Activated CD4-positive, alpha-beta T cell treated with anti-CD3 and anti-CD28 coated beads, Interleukin-2, amount 10 ng/mL, durations not matched to agents 24 days and 14 days (primary cell): ENCODE data around the gene MAGI2. TPM values are rescaled to one million over a fixed set of nuclear protein-coding genes. Genes with fewer than 3 reads are reported as not detected.

Experiments
- DNase-seq: peaks from one replicate; pipeline ENCODE4 v3.0.0; 2022
- H3K27ac Mint-ChIP-seq: one replicate; pipeline ENCODE4 v1.8.0; 2022; ENCODE audit warnings: mild to moderate bottlenecking, mixed read lengths
- H3K27me3 Mint-ChIP-seq: one replicate; pipeline ENCODE4 v1.8.0; 2022; ENCODE audit warnings: mixed read lengths
- H3K36me3 Mint-ChIP-seq: one replicate; pipeline ENCODE4 v1.8.0; 2022; ENCODE audit warnings: low read depth, mild to moderate bottlenecking, mixed read lengths
- H3K4me1 Mint-ChIP-seq: one replicate; pipeline ENCODE4 v1.8.0; 2021; ENCODE audit warnings: mixed read lengths
- H3K4me3 Mint-ChIP-seq: one replicate; pipeline ENCODE4 v1.8.0; 2022; ENCODE audit warnings: mild to moderate bottlenecking, moderate library complexity, mixed read lengths
- H3K9me3 Mint-ChIP-seq: one replicate; pipeline ENCODE4 v1.8.0; 2021; ENCODE audit warnings: mixed read lengths
- intact Hi-C: fragments of 100-400 bp; cut with micrococcal nuclease; formaldehyde crosslinking; loops from one replicate; pipeline ENCODE4 v1.15.1; 2023
- total RNA-seq: library from RNA; stranded (reverse); gene quantifications from 2 replicates; pipeline ENCODE4 v1.2.3, GENCODE V29; 2022

The MAGI2 gene
- total RNA-seq, 1 donor from 2014 or later, result 0.12 TPM

DNA sequence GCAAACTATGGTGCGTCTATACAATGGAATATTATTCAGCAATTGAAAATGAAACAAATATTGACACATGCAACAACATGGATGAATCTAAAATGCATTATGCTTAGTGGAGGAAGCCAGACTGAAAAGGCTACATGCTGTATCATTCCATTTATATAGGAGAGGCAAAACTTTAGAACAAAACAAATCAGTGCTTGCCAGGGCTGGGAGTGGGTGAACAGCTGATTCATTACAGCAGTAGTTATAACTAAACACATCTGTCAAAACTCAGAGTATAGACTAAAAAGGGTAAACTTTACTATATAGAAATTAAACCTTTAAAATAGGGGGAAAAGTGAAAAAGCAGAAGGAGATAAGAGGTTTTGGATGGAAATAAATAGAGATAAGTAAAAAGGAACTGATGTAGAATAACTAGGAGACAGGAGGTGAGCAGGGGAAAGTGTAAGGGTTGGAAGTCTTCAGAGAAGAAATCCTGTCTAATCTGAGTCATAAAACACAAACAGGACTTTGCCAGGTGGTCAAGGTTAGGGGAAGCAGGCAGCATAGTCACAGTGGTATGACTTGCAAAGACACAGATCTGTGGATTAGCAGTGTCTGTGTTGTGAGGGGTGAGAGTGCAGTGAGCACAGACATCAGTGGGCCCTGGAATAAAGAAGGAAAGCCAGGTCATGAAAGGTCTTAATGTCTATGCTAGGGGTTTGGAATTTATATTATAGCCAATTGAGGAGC lies 1305.1 kb downstream of the MAGI2 start:
- H3K4me3 Mint-ChIP-seq, result no peak overlapping the region
- intact Hi-C loops, result no loop called here
- H3K27me3 Mint-ChIP-seq, result peaks cover 6% of the 10 kb centered on the region
- H3K36me3 Mint-ChIP-seq, result no peaks in the 10 kb centered on the region
- H3K4me1 Mint-ChIP-seq, result no peaks in the 10 kb centered on the region
- H3K9me3 Mint-ChIP-seq, result no peaks in the 10 kb centered on the region
- DNase-seq, result no peak
- no peak overlapping the region for H3K27ac Mint-ChIP-seq

DNA sequence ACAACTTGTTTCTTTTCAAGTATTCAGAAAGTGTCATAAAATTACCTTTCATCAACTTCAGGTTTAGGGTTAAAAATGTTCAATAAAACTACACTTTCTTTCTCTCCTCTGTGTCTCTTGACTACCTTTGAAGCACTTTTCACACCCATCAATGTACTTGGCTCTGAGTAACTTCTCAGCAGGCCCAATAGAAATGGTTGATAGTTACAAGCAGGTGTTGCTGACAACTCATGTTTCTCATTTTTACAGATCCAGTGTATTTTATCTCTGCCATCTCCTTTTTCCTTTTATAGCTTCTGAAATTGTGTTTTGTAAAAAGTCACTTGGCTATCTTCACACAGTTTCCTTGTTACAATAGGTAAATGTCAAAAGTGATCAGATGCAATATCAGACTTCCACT lies 1306.9 kb downstream of the MAGI2 start:
- Mint-ChIP-seq H3K4me3 (no peak overlapping the region), H3K27me3 (peaks cover 6% of the 10 kb centered on the region), H3K36me3 (no peaks in the 10 kb centered on the region), H3K27ac (no peak overlapping the region), H3K4me1 (no peaks in the 10 kb centered on the region), H3K9me3 (no peaks in the 10 kb centered on the region)
- DNase-seq, result no peak
- intact Hi-C loops, result no loop called here

DNA sequence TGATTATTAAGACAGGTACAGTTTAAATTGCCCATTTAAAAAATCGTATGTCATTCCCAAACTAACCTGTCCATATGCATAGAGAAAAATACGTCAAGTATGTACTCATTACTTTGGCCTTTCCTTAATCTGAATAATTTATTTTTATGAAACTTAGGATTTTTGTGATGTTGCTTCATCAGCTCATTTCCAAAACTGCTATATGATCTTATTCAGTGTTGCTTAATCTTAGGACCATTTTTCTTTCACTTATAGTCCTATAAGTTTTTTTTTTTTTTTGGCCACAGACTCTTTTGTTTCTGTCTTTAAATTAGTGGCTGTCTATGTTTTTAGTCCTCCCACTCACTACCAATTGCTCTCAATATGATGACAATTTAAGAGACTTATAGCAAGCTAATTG lies 1309.8 kb downstream of the MAGI2 start:
- no peak for DNase-seq
- intact Hi-C loops, result no loop called here
- Mint-ChIP-seq H3K4me3 (no peak overlapping the region), H3K27ac (no peak overlapping the region), H3K9me3 (no peaks in the 10 kb centered on the region), H3K27me3 (peaks cover 4% of the 10 kb centered on the region), H3K4me1 (no peaks in the 10 kb centered on the region), H3K36me3 (no peaks in the 10 kb centered on the region)

- Mint-ChIP-seq H3K27me3 (no peaks in the 10 kb centered on the region), H3K4me1 (no peaks in the 10 kb centered on the region), H3K4me3 (no peak overlapping the region), H3K9me3 (no peaks in the 10 kb centered on the region), H3K27ac (no peak overlapping the region), H3K36me3 (no peaks in the 10 kb centered on the region)
- intact Hi-C loops, result no loop called here
- DNase-seq, result no peak
Measured at GRCh38 chr7:78141522-78142281, 1311.8 kb downstream of the MAGI2 start.

GRCh38 chr7:78140109-78140508 lies 1313.4 kb downstream of the MAGI2 start:
- no peak for DNase-seq
- Mint-ChIP-seq H3K27ac (no peak overlapping the region), H3K4me3 (no peak overlapping the region), H3K9me3 (no peaks in the 10 kb centered on the region), H3K36me3 (no peaks in the 10 kb centered on the region), H3K27me3 (no peaks in the 10 kb centered on the region), H3K4me1 (no peaks in the 10 kb centered on the region)
- intact Hi-C loops, result no loop called here

DNA sequence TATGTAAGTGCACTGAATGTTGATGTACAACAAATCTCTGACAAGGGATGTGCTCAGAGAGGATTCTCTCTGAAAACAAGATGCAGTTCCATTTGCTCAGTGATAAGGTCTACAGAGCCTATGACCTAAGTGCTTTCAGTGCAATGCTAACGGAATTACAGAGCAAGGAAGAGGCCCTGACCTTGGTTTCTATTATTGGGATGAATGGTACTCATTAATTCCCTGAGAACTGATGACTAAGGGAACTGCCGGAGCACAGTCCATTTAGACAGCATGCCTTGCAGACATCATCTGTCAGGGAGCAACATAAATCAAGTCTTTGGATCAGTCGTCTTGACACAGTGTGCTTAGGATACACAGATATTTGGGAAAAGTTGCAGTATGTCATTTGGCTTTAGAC lies 1314.1 kb downstream of the MAGI2 start:
- intact Hi-C loops, result no loop called here
- no peaks in the 10 kb centered on the region for H3K27me3 Mint-ChIP-seq
- no peak overlapping the region for H3K4me3 Mint-ChIP-seq
- DNase-seq, result no peak
- H3K36me3 Mint-ChIP-seq, result no peaks in the 10 kb centered on the region
- no peaks in the 10 kb centered on the region for H3K4me1 Mint-ChIP-seq
- no peaks in the 10 kb centered on the region for H3K9me3 Mint-ChIP-seq
- no peak overlapping the region for H3K27ac Mint-ChIP-seq

DNA sequence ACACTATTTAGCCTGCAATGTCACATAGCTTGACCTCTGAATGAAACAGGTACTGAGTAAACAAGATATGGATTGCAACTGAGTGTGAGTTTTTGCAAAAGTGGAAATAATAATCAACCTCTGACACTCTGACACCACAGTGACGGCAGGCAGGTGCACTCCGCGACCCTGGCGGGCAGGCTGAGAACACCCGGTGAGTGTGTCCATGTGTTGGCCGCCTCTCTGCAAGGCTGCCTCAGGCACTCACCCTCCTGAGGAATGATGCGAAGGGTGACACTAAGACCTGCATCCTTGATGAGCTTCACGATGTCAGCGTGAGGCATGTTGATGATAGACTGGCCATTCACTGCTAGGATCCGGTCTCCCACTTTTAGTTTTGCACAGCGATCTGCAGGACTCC lies 1318.7 kb downstream of the MAGI2 start:
- no peaks in the 10 kb centered on the region for H3K4me1 Mint-ChIP-seq
- H3K4me3 Mint-ChIP-seq, result no peak overlapping the region
- H3K36me3 Mint-ChIP-seq, result no peaks in the 10 kb centered on the region
- no peaks in the 10 kb centered on the region for H3K27me3 Mint-ChIP-seq
- DNase-seq, result no peak
- intact Hi-C loops, result no loop called here
- no peaks in the 10 kb centered on the region for H3K9me3 Mint-ChIP-seq
- H3K27ac Mint-ChIP-seq, result no peak overlapping the region

DNA sequence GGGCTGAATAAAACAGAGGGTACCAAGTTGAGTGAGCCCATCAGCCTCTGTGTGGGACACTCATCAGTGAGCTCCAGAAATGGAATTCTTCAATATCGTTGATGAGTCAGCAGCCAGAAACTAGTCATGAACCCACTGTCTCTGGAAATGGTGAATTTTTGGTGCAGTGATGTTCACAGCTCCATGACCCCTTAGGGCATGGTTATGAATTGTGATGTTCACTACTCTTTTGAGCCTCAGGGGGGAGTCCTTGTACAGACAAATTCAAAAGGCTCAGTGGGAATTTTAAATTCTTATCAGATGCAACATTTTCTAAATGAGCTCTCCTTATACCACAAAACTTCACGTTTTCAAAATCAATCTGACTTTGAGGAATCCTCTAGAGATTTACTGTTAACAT lies 1319.2 kb downstream of the MAGI2 start:
- intact Hi-C loops, result no loop called here
- no peaks in the 10 kb centered on the region for H3K9me3 Mint-ChIP-seq
- H3K27ac Mint-ChIP-seq, result no peak overlapping the region
- DNase-seq, result no peak
- no peaks in the 10 kb centered on the region for H3K36me3 Mint-ChIP-seq
- no peak overlapping the region for H3K4me3 Mint-ChIP-seq
- H3K27me3 Mint-ChIP-seq, result no peaks in the 10 kb centered on the region
- H3K4me1 Mint-ChIP-seq, result no peaks in the 10 kb centered on the region

- no peaks in the 10 kb centered on the region for H3K36me3 Mint-ChIP-seq
- DNase-seq, result no peak
- H3K27me3 Mint-ChIP-seq, result no peaks in the 10 kb centered on the region
- H3K27ac Mint-ChIP-seq, result no peak overlapping the region
- H3K4me3 Mint-ChIP-seq, result no peak overlapping the region
- no peaks in the 10 kb centered on the region for H3K4me1 Mint-ChIP-seq
- H3K9me3 Mint-ChIP-seq, result no peaks in the 10 kb centered on the region
- intact Hi-C loops, result no loop called here
Measured at GRCh38 chr7:78130446-78131215, 1322.8 kb downstream of the MAGI2 start.

- H3K27ac Mint-ChIP-seq, result no peak overlapping the region
- no peaks in the 10 kb centered on the region for H3K9me3 Mint-ChIP-seq
- intact Hi-C loops, result no loop called here
- DNase-seq, result no peak
- H3K36me3 Mint-ChIP-seq, result no peaks in the 10 kb centered on the region
- no peaks in the 10 kb centered on the region for H3K27me3 Mint-ChIP-seq
- no peaks in the 10 kb centered on the region for H3K4me1 Mint-ChIP-seq
- H3K4me3 Mint-ChIP-seq, result no peak overlapping the region
Measured at GRCh38 chr7:78129865-78130264, 1323.6 kb downstream of the MAGI2 start.

DNA sequence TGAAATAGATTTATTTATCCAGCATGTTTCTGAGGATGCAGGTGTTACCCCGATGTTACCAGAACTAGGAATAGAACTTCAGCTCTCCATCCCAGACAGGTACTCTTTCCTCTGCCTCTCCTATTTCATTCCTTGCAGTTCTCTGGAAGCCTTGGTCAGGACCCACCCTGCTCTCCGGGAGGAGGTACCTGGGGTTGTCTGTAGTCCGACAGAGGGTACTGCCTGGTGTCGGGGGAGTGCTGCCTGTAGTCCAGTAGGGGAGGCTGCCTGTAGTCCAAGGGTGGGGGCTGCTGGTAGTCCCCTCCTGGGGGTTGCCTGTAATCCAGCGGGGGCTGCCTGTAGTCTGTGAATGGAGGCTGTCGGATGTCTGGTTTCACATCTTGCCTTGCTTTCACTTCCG lies 1326.5 kb downstream of the MAGI2 start:
- H3K4me3 Mint-ChIP-seq, result no peak overlapping the region
- H3K36me3 Mint-ChIP-seq, result no peaks in the 10 kb centered on the region
- H3K27ac Mint-ChIP-seq, result no peak overlapping the region
- DNase-seq, result no peak
- H3K27me3 Mint-ChIP-seq, result no peaks in the 10 kb centered on the region
- no peaks in the 10 kb centered on the region for H3K9me3 Mint-ChIP-seq
- intact Hi-C loops, result no loop called here
- H3K4me1 Mint-ChIP-seq, result no peaks in the 10 kb centered on the region

DNA sequence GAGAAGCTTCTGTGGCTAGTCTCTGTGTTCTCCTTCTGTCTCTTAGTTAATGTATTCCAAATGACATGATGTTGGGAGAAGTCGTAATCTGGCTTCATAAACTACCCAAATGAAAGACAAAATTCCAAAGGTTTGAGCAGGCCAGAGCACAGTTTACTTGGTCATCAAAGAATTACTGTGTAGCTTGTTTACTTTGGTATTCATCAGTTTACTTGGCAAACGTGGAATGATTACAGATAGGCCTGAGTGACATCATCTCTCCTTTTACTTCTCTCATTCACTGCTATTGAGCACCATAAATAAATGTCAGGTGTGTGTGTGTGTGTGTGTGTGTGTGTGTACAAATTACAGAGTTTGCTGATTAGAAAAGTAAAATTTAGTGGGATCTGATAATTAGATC lies 1327.6 kb downstream of the MAGI2 start:
- H3K27me3 Mint-ChIP-seq, result no peaks in the 10 kb centered on the region

DNA sequence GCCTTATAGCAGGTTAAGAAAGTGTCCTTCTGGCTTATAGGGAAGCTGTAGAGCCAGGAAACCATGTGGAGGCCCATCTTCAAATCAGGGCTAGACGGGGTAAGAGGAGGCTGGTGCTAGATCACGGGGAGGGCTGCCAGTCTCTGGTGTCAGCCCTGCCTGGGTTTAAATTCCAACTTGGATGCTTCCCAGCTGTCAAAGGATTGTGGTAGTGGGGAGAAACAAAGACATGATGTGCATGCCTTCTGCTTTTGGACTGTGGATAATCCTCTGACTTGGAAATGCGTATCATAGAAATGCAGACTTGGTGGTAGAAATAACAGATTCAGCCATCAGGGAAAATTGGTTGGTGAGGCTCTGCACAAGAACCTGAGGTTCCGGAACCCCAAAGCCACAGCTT lies 1329.3 kb downstream of the MAGI2 start:
- no peak overlapping the region for H3K27ac Mint-ChIP-seq
- no peaks in the 10 kb centered on the region for H3K36me3 Mint-ChIP-seq
- no peak for DNase-seq
- no peak overlapping the region for H3K4me3 Mint-ChIP-seq
- intact Hi-C loops, result no loop called here
- no peaks in the 10 kb centered on the region for H3K4me1 Mint-ChIP-seq
- no peaks in the 10 kb centered on the region for H3K9me3 Mint-ChIP-seq
- no peaks in the 10 kb centered on the region for H3K27me3 Mint-ChIP-seq

More for the DNA sequence above, 1327.6 kb downstream of the MAGI2 start:
- no peaks in the 10 kb centered on the region for H3K9me3 Mint-ChIP-seq
- no peaks in the 10 kb centered on the region for H3K36me3 Mint-ChIP-seq
- H3K27ac Mint-ChIP-seq, result no peak overlapping the region
- DNase-seq, result no peak
- no peak overlapping the region for H3K4me3 Mint-ChIP-seq
- H3K4me1 Mint-ChIP-seq, result no peaks in the 10 kb centered on the region
- intact Hi-C loops, result no loop called here

GRCh38 chr7:78121888-78122287 lies 1331.6 kb downstream of the MAGI2 start:
- no peaks in the 10 kb centered on the region for H3K9me3 Mint-ChIP-seq
- H3K4me1 Mint-ChIP-seq, result no peaks in the 10 kb centered on the region
- no peaks in the 10 kb centered on the region for H3K27me3 Mint-ChIP-seq
- no peak for DNase-seq
- intact Hi-C loops, result no loop called here
- H3K36me3 Mint-ChIP-seq, result no peaks in the 10 kb centered on the region
- H3K27ac Mint-ChIP-seq, result no peak overlapping the region
- no peak overlapping the region for H3K4me3 Mint-ChIP-seq
